ENCODE results near the gene DDHD1. TPM values are rescaled to one million over a fixed set of nuclear protein-coding genes. Genes with fewer than 3 reads are reported as not detected.

Gene DDHD1
- total and polyA plus RNA-seq, 2 experiments from 2014 or later = 6.2 to 18.8 TPM

GRCh38 chr14:53027562-53027961, 125.6 kb downstream of the DDHD1 start:
- WGBS (ENCODE audit: low lambda C conversion rate, missing lambda C conversion rate) = 86% methylated on average over 3 of the region's 3 CpGs
- TF ChIP-seq EZH2phosphoT487 (IDR thresholded peaks at IDR 0.05; ENCODE audit: low read depth, severe bottlenecking, unreplicated experiment) (no peak), CTCF (IDR thresholded peaks at IDR 0.05; ENCODE audit: poor library complexity) (no peak), EZH2 (IDR thresholded peaks at IDR 0.05; ENCODE audit: borderline replicate concordance) (no peak)
- Histone ChIP-seq H3K36me3 (replicated peaks; ENCODE audit: insufficient read depth, low read depth) (no peaks in the 10 kb centered on the region), H3K27me3 (no peaks in the 10 kb centered on the region), H3K4me2 (no peak overlapping the region), H3K27ac (no peak overlapping the region), H2AFZ (no peak overlapping the region), H4K20me1 (ENCODE audit: insufficient read depth, poor library complexity, severe bottlenecking) (no peaks in the 10 kb centered on the region), H3K4me1 (ENCODE audit: insufficient read depth) (peaks cover 6% of the 10 kb centered on the region), H3K9me3 (ENCODE audit: low read depth) (no peaks in the 10 kb centered on the region), H3K79me2 (no peaks in the 10 kb centered on the region), H3K9me2 (replicated peaks; ENCODE audit: insufficient read depth) (no peaks in the 10 kb centered on the region), H3K4me3 (no peak overlapping the region)
- no peak for DNase-seq (ENCODE audit: low spot score)

GRCh38 chr14:53027041-53027440, 126.1 kb downstream of the DDHD1 start:
- H3K79me2 ChIP-seq = no peaks in the 10 kb centered on the region
- no peaks in the 10 kb centered on the region for H4K20me1 ChIP-seq (ENCODE audit: insufficient read depth, poor library complexity, severe bottlenecking)
- no peak overlapping the region for H3K4me3 ChIP-seq
- no peaks in the 10 kb centered on the region for H3K9me3 ChIP-seq (ENCODE audit: low read depth)
- peaks cover under 1% of the 10 kb centered on the region for H3K4me1 ChIP-seq (ENCODE audit: insufficient read depth)
- WGBS (ENCODE audit: low lambda C conversion rate, missing lambda C conversion rate) = 33% methylated on average over 1 of the region's 1 CpG
- no peak overlapping the region for H3K27ac ChIP-seq
- H2AFZ ChIP-seq = no peak overlapping the region
- no peaks in the 10 kb centered on the region for H3K9me2 ChIP-seq (replicated peaks; ENCODE audit: insufficient read depth)
- H3K4me2 ChIP-seq = no peak overlapping the region
- H3K27me3 ChIP-seq = no peaks in the 10 kb centered on the region
- DNase-seq (ENCODE audit: low spot score) = no peak
- TF ChIP-seq EZH2phosphoT487 (IDR thresholded peaks at IDR 0.05; ENCODE audit: low read depth, severe bottlenecking, unreplicated experiment) (no peak), CTCF (IDR thresholded peaks at IDR 0.05; ENCODE audit: poor library complexity) (no peak), EZH2 (IDR thresholded peaks at IDR 0.05; ENCODE audit: borderline replicate concordance) (no peak)
- no peaks in the 10 kb centered on the region for H3K36me3 ChIP-seq (replicated peaks; ENCODE audit: insufficient read depth, low read depth)

GRCh38 chr14:53023325-53023724, 129.8 kb downstream of the DDHD1 start:
- no peak overlapping the region for H3K4me3 ChIP-seq
- no peaks in the 10 kb centered on the region for H3K36me3 ChIP-seq (replicated peaks; ENCODE audit: insufficient read depth, low read depth)
- 91% methylated on average over 3 of the region's 3 CpGs for WGBS (ENCODE audit: low lambda C conversion rate, missing lambda C conversion rate)
- no peak overlapping the region for H3K4me2 ChIP-seq
- TF ChIP-seq EZH2 (IDR thresholded peaks at IDR 0.05; ENCODE audit: borderline replicate concordance) = no peak
- no peak for TF ChIP-seq EZH2phosphoT487 (IDR thresholded peaks at IDR 0.05; ENCODE audit: low read depth, severe bottlenecking, unreplicated experiment)
- TF ChIP-seq CTCF (IDR thresholded peaks at IDR 0.05; ENCODE audit: poor library complexity) = no peak
- H3K79me2 ChIP-seq = no peaks in the 10 kb centered on the region
- no peak overlapping the region for H2AFZ ChIP-seq
- H4K20me1 ChIP-seq (ENCODE audit: insufficient read depth, poor library complexity, severe bottlenecking) = no peaks in the 10 kb centered on the region
- no peaks in the 10 kb centered on the region for H3K9me3 ChIP-seq (ENCODE audit: low read depth)
- H3K27ac ChIP-seq = no peak overlapping the region
- H3K4me1 ChIP-seq (ENCODE audit: insufficient read depth) = no peaks in the 10 kb centered on the region
- no peaks in the 10 kb centered on the region for H3K9me2 ChIP-seq (replicated peaks; ENCODE audit: insufficient read depth)
- DNase-seq (ENCODE audit: low spot score) = no peak
- no peaks in the 10 kb centered on the region for H3K27me3 ChIP-seq

- no peak overlapping the region for H3K27ac ChIP-seq
- no peak for DNase-seq (ENCODE audit: low spot score)
- no peaks in the 10 kb centered on the region for H3K4me1 ChIP-seq (ENCODE audit: insufficient read depth)
- no peaks in the 10 kb centered on the region for H3K79me2 ChIP-seq
- no peak overlapping the region for H3K4me2 ChIP-seq
- H4K20me1 ChIP-seq (ENCODE audit: insufficient read depth, poor library complexity, severe bottlenecking) = no peaks in the 10 kb centered on the region
- H3K9me3 ChIP-seq (ENCODE audit: low read depth) = no peaks in the 10 kb centered on the region
- no peaks in the 10 kb centered on the region for H3K36me3 ChIP-seq (replicated peaks; ENCODE audit: insufficient read depth, low read depth)
- 90% methylated on average over 3 of the region's 3 CpGs for WGBS (ENCODE audit: low lambda C conversion rate, missing lambda C conversion rate)
- TF ChIP-seq CTCF (IDR thresholded peaks at IDR 0.05; ENCODE audit: poor library complexity) = no peak
- TF ChIP-seq EZH2 (IDR thresholded peaks at IDR 0.05; ENCODE audit: borderline replicate concordance) = no peak
- TF ChIP-seq EZH2phosphoT487 (IDR thresholded peaks at IDR 0.05; ENCODE audit: low read depth, severe bottlenecking, unreplicated experiment) = no peak
- H3K9me2 ChIP-seq (replicated peaks; ENCODE audit: insufficient read depth) = no peaks in the 10 kb centered on the region
- H2AFZ ChIP-seq = no peak overlapping the region
- H3K4me3 ChIP-seq = no peak overlapping the region
- H3K27me3 ChIP-seq = no peaks in the 10 kb centered on the region
Measured at GRCh38 chr14:53022593-53022992, 130.5 kb downstream of the DDHD1 start.
